CD4-positive, CD25-positive, alpha-beta regulatory T cell (primary cell): ENCODE data around the gene PRKAG3. TPM values are rescaled to one million over a fixed set of nuclear protein-coding genes. Genes with fewer than 3 reads are reported as not detected.

Experiments
- ATAC-seq, 2 donors: fragments of 150-1000 bp; cut with Tn5 transposase; one replicate each; pipeline ENCODE4 v1.10.0; 2021; ENCODE audit warnings: low read depth in 2 of 2, moderate number of reproducible peaks in 2 of 2, moderate library complexity in 1 of 2
- DNase-seq, 3 donors: peaks; one replicate each; pipeline versions ENCODE4 v3.0.0 to v3.0.0-alpha.2; 2012 to 2022; ENCODE audit warnings: mixed read lengths in 1 of 3
- H3K27ac ChIP-seq: one replicate; pipeline ENCODE4 v1.7.0; 2013; ENCODE audit warnings: mild to moderate bottlenecking, low read length; ENCODE audit not compliant: insufficient read depth, poor library complexity, severe bottlenecking
- H3K27me3 ChIP-seq: one replicate; pipeline ENCODE4 v1.7.0; 2013; ENCODE audit warnings: low read length; ENCODE audit not compliant: control insufficient read depth, insufficient read depth
- H3K36me3 ChIP-seq: one replicate; pipeline ENCODE4 v1.7.0; 2013; ENCODE audit warnings: mild to moderate bottlenecking, low read length, moderate library complexity; ENCODE audit not compliant: control insufficient read depth, insufficient read depth
- H3K4me1 ChIP-seq: 2 replicates; pipeline ENCODE4 v1.7.0; 2013; ENCODE audit warnings: mild to moderate bottlenecking, low read length; ENCODE audit not compliant: insufficient read depth, control insufficient read depth, poor library complexity, severe bottlenecking
- H3K4me3 ChIP-seq: one replicate; pipeline ENCODE4 v1.7.0; 2013; ENCODE audit warnings: low read depth, mild to moderate bottlenecking, low read length, moderate library complexity
- H3K9me3 ChIP-seq, 2 experiments: 1 replicate in 1 of 2; 2 replicates in 1 of 2; pipeline ENCODE4 v1.7.0; 2013; ENCODE audit warnings: low read length in 2 of 2, mild to moderate bottlenecking in 1 of 2, moderate library complexity in 1 of 2; ENCODE audit not compliant: control insufficient read depth in 2 of 2
- H3K27ac Mint-ChIP-seq, 3 donors: one replicate each; pipeline ENCODE4 v1.8.0; 2020 to 2022; ENCODE audit warnings: mild to moderate bottlenecking in 3 of 3, mixed read lengths in 3 of 3, moderate library complexity in 2 of 3
- H3K27me3 Mint-ChIP-seq: one replicate; pipeline ENCODE4 v1.8.0; 2022; ENCODE audit warnings: mild to moderate bottlenecking, mixed read lengths
- H3K36me3 Mint-ChIP-seq: one replicate; pipeline ENCODE4 v1.8.0; 2020; ENCODE audit warnings: mixed read lengths
- H3K4me1 Mint-ChIP-seq, 4 donors: one replicate each; pipeline ENCODE4 v1.8.0; 2020 to 2022; ENCODE audit warnings: mixed read lengths in 4 of 4, mild to moderate bottlenecking in 1 of 4
- H3K4me3 Mint-ChIP-seq, 4 donors: one replicate each; pipeline ENCODE4 v1.8.0; 2020 to 2022; ENCODE audit warnings: mild to moderate bottlenecking in 4 of 4, mixed read lengths in 4 of 4, moderate library complexity in 3 of 4
- H3K9me3 Mint-ChIP-seq, 7 donors: one replicate each; pipeline ENCODE4 v1.8.0; 2020 to 2022; ENCODE audit warnings: mixed read lengths in 7 of 7, mild to moderate bottlenecking in 3 of 7, moderate library complexity in 2 of 7
- polyA plus RNA-seq, 4 donors: library from polyadenylated mRNA; unstranded; fragments of 300-500 nt; fragmentation: Illumina TruSeq; gene quantifications; one replicate each; pipeline ENCODE4 v1.2.3, GENCODE V29; 2021
- total RNA-seq: library from RNA; stranded (reverse); gene quantifications from one replicate; pipeline ENCODE4 v1.2.3, GENCODE V29; 2022

Gene PRKAG3
- total and polyA plus RNA-seq, 5 donors from 2014 or later: not detected

DNA sequence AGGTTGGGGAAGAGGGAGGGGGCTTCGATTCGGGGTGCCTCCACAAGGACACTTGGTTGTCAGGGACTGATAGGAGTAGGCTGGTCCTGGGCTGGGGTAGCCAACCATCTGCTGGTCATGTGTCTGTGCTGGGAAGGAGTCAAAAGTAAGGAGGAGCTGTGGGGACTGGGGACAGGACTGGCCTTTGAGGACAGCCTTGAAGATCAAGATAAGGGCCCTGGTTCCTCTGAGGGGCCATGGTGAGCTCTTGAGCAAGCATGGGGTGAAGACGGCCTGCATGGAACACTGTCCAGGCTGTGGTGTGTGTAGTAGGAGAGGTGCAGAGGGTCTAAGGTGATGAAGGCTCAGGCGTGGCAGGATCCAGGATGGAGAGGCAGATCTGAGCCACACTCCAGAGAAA, 47.9 kb downstream of the PRKAG3 start:
- Mint-ChIP-seq H3K4me3 (no peak overlapping the region), H3K4me1 (peaks cover 0 to 11% (median 3%) of the 10 kb centered on the region in 4 donors), H3K27me3 (peaks cover 68% of the 10 kb centered on the region), H3K9me3 (peaks cover 0 to 4% (median 0%) of the 10 kb centered on the region in 7 donors), H3K27ac (no peak overlapping the region), H3K36me3 (peaks cover 6% of the 10 kb centered on the region)
- no peak overlapping the region for H3K27ac ChIP-seq
- no peak for ATAC-seq
- DNase-seq: no peak
- H3K36me3 ChIP-seq: no peaks in the 10 kb centered on the region
- no peaks in the 10 kb centered on the region for H3K9me3 ChIP-seq
- peaks cover 7% of the 10 kb centered on the region for H3K4me1 ChIP-seq
- H3K27me3 ChIP-seq: peaks cover 28% of the 10 kb centered on the region
- H3K4me3 ChIP-seq: no peak overlapping the region

DNA sequence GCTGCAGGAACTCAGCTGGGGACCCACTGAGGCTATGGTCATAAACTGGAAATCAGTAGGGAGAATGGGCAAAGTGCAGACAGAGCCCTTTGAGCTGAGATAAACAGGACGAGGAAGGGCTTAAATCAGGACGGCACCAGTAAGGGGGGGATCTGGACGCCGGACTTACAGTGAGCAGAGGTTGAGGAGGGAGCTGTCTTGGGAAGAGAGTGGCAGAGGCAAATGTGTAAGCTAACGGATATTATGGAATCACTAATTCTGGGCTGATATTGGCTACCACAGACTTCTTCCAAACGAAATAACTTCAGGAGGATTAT, 49.1 kb downstream of the PRKAG3 start:
- Mint-ChIP-seq H3K4me3 (no peak overlapping the region), H3K36me3 (peaks cover 6% of the 10 kb centered on the region)

DNA sequence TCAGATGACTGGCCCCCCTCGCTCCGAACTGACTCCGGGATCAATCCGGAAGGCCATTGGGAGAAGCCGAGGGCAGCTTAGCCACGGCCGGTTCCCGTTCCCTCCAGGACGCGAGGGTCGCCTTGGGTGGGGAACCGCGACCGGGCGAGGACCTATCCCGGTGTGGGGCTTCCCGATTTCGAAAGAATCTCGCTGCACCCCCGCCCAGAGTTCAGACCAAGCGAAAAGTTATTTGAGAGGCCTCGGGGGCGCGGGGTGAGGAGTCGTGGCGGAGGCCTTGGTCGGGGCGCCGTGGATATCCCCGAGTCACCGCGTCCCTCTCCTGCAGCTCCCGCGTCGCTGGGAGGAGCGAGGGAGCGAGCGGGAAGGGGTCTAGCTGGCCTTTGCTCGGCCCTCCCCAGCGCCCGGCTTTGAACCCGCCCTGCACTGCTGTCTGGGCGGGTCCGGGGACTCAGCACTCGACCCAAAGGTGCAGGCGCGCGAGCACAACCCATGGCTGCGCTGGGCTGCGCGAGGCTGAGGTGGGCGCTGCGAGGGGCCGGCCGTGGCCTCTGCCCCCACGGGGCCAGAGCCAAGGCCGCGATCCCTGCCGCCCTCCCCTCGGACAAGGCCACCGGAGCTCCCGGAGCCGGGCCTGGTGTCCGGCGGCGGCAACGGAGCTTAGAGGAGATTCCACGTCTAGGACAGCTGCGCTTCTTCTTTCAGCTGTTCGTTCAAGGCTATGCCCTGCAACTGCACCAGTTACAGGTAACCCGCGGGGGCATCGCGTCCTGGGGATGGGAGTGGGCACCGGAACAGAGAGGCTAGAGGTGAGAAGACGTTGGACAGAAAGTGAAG, 49.7 kb downstream of the PRKAG3 start, which contains the start of gene CYP27A1:
CYP27A1 (plus strand) TSS at position 457 of the 837 bp plus-strand sequence; CDS start at position 493, 36 bp downstream.
- DNase-seq: no peak
- no peak within 1 kb of the TSS for H3K27ac ChIP-seq
- H3K4me1 ChIP-seq: peaks cover 7% of the 10 kb centered on the region
- H3K4me3 Mint-ChIP-seq: peak within 1 kb of the TSS in 1 of 4 donors; percentile 31
- H3K4me1 Mint-ChIP-seq: peaks cover 0 to 11% (median 3%) of the 10 kb centered on the region in 4 donors
- ATAC-seq: no peak
- H3K9me3 Mint-ChIP-seq: peaks cover 3 to 8% (median 7%) of the 10 kb centered on the region in 7 donors
- H3K9me3 ChIP-seq: peaks cover 0 to 10% of the 10 kb centered on the region in 2 experiments
- no peaks in the 10 kb centered on the region for H3K36me3 ChIP-seq
- peak within 1 kb of the TSS in 1 of 3 donors; percentile 91 for H3K27ac Mint-ChIP-seq
- H3K27me3 ChIP-seq: peaks cover 26% of the 10 kb centered on the region
- H3K4me3 ChIP-seq: no peak within 1 kb of the TSS
- peaks cover 10% of the 10 kb centered on the region for H3K36me3 Mint-ChIP-seq
- peaks cover 71% of the 10 kb centered on the region for H3K27me3 Mint-ChIP-seq

More for the DNA sequence above, 49.1 kb downstream of the PRKAG3 start:
- H3K27ac ChIP-seq: no peak overlapping the region
- ATAC-seq (no peak), DNase-seq (no peak)
- peaks cover 0 to 5% of the 10 kb centered on the region in 2 experiments for H3K9me3 ChIP-seq
- H3K4me1 ChIP-seq: peaks cover 7% of the 10 kb centered on the region
- Mint-ChIP-seq H3K9me3 (peaks cover under 1 to 4% (median 2%) of the 10 kb centered on the region in 7 donors), H3K27ac (peak overlapping the region in 1 of 3 donors; percentile 91), H3K27me3 (peaks cover 72% of the 10 kb centered on the region), H3K4me1 (peaks cover 0 to 11% (median 3%) of the 10 kb centered on the region in 4 donors)
- H3K4me3 ChIP-seq: no peak overlapping the region
- no peaks in the 10 kb centered on the region for H3K36me3 ChIP-seq
- H3K27me3 ChIP-seq: peaks cover 28% of the 10 kb centered on the region

DNA sequence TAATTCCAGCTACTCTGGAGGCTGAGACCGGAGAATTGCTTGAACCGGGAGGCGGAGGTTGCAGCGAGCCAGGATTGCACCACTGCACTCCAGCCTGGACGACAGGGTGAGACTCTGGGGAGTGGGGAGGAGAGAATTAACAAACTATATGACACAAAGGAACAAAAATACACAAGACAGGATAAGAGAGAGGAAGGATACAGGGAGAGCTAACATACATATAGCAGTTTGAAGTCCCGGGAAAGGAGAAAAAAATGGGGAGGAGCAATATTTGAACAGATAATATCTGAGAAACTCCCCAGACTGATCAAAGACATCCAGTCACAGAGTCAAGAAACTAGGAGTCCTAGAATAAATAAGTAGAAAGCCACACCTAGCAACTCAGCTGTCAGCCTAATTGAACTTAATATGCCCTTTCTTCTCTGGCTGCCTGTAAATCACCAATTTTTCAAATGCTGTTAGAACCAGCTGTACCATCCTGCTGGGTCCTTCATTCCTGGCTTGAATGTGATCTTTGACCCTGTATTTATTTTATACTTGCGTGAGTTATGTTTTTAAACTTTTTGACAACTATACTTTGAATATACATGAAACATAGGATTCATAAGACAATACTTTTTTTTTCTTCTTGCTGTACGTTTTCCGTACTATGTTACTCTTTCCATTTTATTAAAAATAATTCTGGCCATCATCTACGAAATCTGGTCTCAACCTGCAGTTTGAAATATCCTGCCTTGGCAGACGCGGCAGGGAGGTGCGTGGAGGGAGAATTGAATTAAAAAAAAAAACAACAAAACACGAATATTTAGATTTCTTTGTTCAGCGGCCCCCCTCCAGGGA, 50.5 kb downstream of the PRKAG3 start:
- Mint-ChIP-seq H3K4me3 (peak overlapping the region in 1 of 4 donors; percentile 31), H3K27ac (no peak overlapping the region), H3K36me3 (peaks cover 10% of the 10 kb centered on the region), H3K9me3 (peaks cover 3 to 13% (median 8%) of the 10 kb centered on the region in 7 donors), H3K4me1 (peaks cover 0 to 11% (median 3%) of the 10 kb centered on the region in 4 donors), H3K27me3 (peaks cover 69% of the 10 kb centered on the region)
- no peak overlapping the region for H3K4me3 ChIP-seq
- H3K36me3 ChIP-seq: no peaks in the 10 kb centered on the region
- ATAC-seq (no peak), DNase-seq (no peak)
- peaks cover 0 to 18% of the 10 kb centered on the region in 2 experiments for H3K9me3 ChIP-seq
- H3K4me1 ChIP-seq: peaks cover 7% of the 10 kb centered on the region
- H3K27ac ChIP-seq: no peak overlapping the region
- peaks cover 24% of the 10 kb centered on the region for H3K27me3 ChIP-seq

DNA sequence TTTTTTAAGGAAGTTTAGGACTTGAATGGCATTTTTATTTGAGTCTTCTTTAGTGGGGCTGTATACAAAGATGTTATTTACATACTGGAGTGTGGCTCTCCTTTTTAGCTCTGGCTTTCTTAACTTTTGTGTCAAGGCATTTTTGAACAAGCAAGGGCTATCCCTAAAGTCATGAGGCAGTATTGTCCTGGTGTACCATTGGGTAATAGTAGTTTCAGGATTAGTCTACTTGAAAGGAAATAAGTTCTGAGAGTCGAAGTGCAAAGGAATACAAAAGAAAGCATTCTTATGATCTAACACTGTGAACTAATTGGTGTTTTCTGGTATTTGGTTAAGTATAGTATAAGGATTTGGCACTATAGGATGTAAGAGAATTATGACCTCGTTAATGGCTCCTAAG, 51.6 kb downstream of the PRKAG3 start:
- H3K4me1 ChIP-seq: peaks cover 7% of the 10 kb centered on the region
- Mint-ChIP-seq H3K27ac (no peak overlapping the region), H3K4me1 (peaks cover 0 to 11% (median 3%) of the 10 kb centered on the region in 4 donors), H3K9me3 (peaks cover 3 to 15% (median 8%) of the 10 kb centered on the region in 7 donors), H3K36me3 (peaks cover 10% of the 10 kb centered on the region), H3K27me3 (peaks cover 59% of the 10 kb centered on the region), H3K4me3 (no peak overlapping the region)
- H3K27ac ChIP-seq: no peak overlapping the region
- ATAC-seq: no peak
- H3K4me3 ChIP-seq: no peak overlapping the region
- peaks cover 23% of the 10 kb centered on the region for H3K27me3 ChIP-seq
- no peaks in the 10 kb centered on the region for H3K36me3 ChIP-seq
- no peak for DNase-seq
- peaks cover 0 to 18% of the 10 kb centered on the region in 2 experiments for H3K9me3 ChIP-seq

DNA sequence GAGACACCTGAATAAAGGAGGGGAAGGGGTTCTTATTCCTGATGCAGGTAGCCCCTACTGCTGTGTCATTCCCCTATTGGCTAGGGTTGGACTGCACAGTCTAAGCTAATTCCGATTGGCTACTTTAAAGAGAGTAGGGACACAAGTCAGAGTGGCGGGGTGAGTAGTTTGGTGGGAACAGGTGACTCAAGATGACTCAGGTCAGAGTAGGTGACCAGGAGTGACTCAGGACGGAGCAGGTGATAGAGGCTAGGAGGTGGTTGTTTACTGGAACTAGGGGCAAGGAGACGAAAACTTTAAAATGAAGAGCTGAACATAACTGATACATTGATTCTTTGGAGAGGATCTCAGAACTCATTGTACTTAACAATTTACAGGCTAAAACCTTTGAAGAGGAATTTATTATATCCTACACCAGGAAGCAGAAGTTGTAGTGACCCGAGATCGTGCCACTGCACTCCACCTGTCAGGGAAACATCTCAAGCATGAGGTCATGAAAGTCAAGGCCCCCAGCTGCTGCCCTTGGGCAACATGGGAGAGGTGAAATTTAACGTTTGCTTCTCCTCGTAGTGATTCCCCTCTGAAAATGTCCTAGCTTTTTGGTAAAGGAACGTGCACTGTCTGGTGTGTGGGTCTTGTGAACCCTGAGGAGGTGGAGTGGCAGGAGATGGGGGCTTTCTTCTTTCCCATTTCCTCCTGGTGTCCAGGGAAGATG, 54.2 kb downstream of the PRKAG3 start:
- Histone ChIP-seq H3K4me3 (no peak overlapping the region), H3K36me3 (no peaks in the 10 kb centered on the region), H3K4me1 (peaks cover 7% of the 10 kb centered on the region), H3K27me3 (peaks cover 8% of the 10 kb centered on the region), H3K27ac (no peak overlapping the region), H3K9me3 (peaks cover 0 to 18% of the 10 kb centered on the region in 2 experiments)
- H3K4me3 Mint-ChIP-seq: no peak overlapping the region
- no peak for DNase-seq
- H3K27me3 Mint-ChIP-seq: peaks cover 38% of the 10 kb centered on the region
- peaks cover 4% of the 10 kb centered on the region for H3K36me3 Mint-ChIP-seq
- H3K27ac Mint-ChIP-seq: no peak overlapping the region
- peaks cover 0 to 10% (median 3%) of the 10 kb centered on the region in 4 donors for H3K4me1 Mint-ChIP-seq
- peaks cover 5 to 15% (median 10%) of the 10 kb centered on the region in 7 donors for H3K9me3 Mint-ChIP-seq
- ATAC-seq: no peak

DNA sequence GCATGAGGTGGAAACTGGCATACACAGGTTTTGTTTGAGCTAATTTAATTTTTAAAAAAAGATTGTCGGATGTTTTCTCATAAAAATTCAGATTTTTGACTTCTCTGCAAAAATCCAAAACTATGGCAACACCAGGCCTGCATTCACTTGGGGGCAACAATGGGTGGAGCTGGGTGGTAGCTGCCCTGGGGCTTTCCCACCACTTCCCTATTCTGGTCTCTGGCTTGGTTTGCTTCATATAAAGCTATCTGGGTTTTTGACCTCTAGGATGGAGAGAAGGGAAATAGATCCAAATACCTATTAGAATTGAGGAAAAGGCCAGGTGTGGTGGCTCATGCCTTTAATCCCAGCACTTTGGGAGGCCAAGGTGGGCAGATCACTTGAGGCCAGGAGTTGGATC, 55.1 kb downstream of the PRKAG3 start:
- H3K36me3 ChIP-seq: no peaks in the 10 kb centered on the region
- ATAC-seq: no peak
- H3K27ac ChIP-seq: no peak overlapping the region
- peaks cover 0 to 7% (median 2%) of the 10 kb centered on the region in 4 donors for H3K4me1 Mint-ChIP-seq
- H3K9me3 Mint-ChIP-seq: peaks cover 5 to 15% (median 10%) of the 10 kb centered on the region in 7 donors
- H3K4me3 ChIP-seq: no peak overlapping the region
- peaks cover 32% of the 10 kb centered on the region for H3K27me3 Mint-ChIP-seq
- H3K4me3 Mint-ChIP-seq: no peak overlapping the region
- peaks cover 0 to 18% of the 10 kb centered on the region in 2 experiments for H3K9me3 ChIP-seq
- DNase-seq: no peak
- no peak overlapping the region for H3K27ac Mint-ChIP-seq
- peaks cover 4% of the 10 kb centered on the region for H3K4me1 ChIP-seq
- H3K27me3 ChIP-seq: peaks cover 7% of the 10 kb centered on the region
- peaks cover 8% of the 10 kb centered on the region for H3K36me3 Mint-ChIP-seq
